Peyer's patch (tissue), 4 donors: ENCODE data around the gene POC1A.

Experiments
- POLR2A ChIP-seq, 2 donors: fragments of 450-650 bp; IDR thresholded peaks; one replicate each; pipeline ENCODE4 v1.5.1; 2017; ENCODE audit warnings: antibody characterized with exemption in 2 of 2, mild to moderate bottlenecking in 2 of 2, moderate library complexity in 2 of 2
- TF ChIP-seq, protein P1 (sequence below), 6 experiments: fragments of 450-650 bp in 4 of 6; fragments of 200-600 bp in 2 of 6; sonication (generic) in 1 of 6; IDR thresholded peaks; one replicate each; pipeline ENCODE4 v1.5.1; 2017 to 2019; ENCODE audit warnings: antibody characterized with exemption in 6 of 6, mild to moderate bottlenecking in 3 of 6, moderate library complexity in 1 of 6

GRCh38 chr3:52064561-52064960 is 89.7 kb downstream of the POC1A start:
- TF ChIP-seq, protein P1, sequence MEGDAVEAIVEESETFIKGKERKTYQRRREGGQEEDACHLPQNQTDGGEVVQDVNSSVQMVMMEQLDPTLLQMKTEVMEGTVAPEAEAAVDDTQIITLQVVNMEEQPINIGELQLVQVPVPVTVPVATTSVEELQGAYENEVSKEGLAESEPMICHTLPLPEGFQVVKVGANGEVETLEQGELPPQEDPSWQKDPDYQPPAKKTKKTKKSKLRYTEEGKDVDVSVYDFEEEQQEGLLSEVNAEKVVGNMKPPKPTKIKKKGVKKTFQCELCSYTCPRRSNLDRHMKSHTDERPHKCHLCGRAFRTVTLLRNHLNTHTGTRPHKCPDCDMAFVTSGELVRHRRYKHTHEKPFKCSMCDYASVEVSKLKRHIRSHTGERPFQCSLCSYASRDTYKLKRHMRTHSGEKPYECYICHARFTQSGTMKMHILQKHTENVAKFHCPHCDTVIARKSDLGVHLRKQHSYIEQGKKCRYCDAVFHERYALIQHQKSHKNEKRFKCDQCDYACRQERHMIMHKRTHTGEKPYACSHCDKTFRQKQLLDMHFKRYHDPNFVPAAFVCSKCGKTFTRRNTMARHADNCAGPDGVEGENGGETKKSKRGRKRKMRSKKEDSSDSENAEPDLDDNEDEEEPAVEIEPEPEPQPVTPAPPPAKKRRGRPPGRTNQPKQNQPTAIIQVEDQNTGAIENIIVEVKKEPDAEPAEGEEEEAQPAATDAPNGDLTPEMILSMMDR (IDR thresholded peaks at IDR 0.05): no peak
- TF ChIP-seq POLR2A (IDR thresholded peaks at IDR 0.05): no peak
